OCI-LY7 (cell line): Measurements from ENCODE around the gene ZNF74. TPM values are rescaled to one million over a fixed set of nuclear protein-coding genes. Genes with fewer than 3 reads are reported as not detected.
"Not testable (repeated sequence)": the region's sequence is repeated elsewhere in the genome, so short reads cannot be mapped to it uniquely, and the experiment has no call there.

Source experiments
- BruUV-seq: library from RNA; stranded (reverse); fragments of 400-500 nt; replicated peaks from 2 replicates; lab custom pipeline; 2021; lab: Mats Ljungman, UMichigan
- CTCF ChIA-PET: fragments of 300-600 bp; sonication (Branson Sonifier 250); formaldehyde crosslinking; loops from one replicate; lab custom pipeline; 2022; ENCODE audit warnings: antibody characterized with exemption; ENCODE audit not compliant: unreplicated experiment; lab: Charles Lee
- POLR2A ChIA-PET: fragments of 300-600 bp; sonication (Branson Sonifier 250); formaldehyde crosslinking; loops from one replicate; lab custom pipeline; 2022; ENCODE audit warnings: antibody characterized with exemption; lab: Charles Lee
- DNase-seq: peaks from one replicate; pipeline ENCODE4 v3.0.0-alpha.2; 2015; ENCODE audit warnings: low spot score
- H2AFZ ChIP-seq: fragments of 200-600 bp; sonication (generic), shearing (Covaris generic); 2 replicates; pipeline ENCODE4 v1.6.1; 2014; ENCODE audit warnings: mild to moderate bottlenecking, antibody characterized with exemption, low read length, moderate library complexity
- H3K27ac ChIP-seq: fragments of 200-600 bp; sonication (generic); 2 replicates; pipeline ENCODE4 v1.5.1; 2014; ENCODE audit warnings: mixed run types, low read depth, mild to moderate bottlenecking, moderate library complexity, low read length, inconsistent platforms; ENCODE audit not compliant: poor library complexity, severe bottlenecking
- H3K36me3 ChIP-seq: fragments of 200-600 bp; sonication (generic); 2 replicates; pipeline ENCODE4 v1.6.1; 2014; ENCODE audit warnings: mild to moderate bottlenecking, antibody characterized with exemption, low read length, moderate library complexity, mixed read lengths; ENCODE audit not compliant: insufficient read depth
- H3K4me1 ChIP-seq: fragments of 200-600 bp; sonication (generic); 2 replicates; pipeline ENCODE4 v1.5.1; 2014; ENCODE audit warnings: mild to moderate bottlenecking, low read length; ENCODE audit not compliant: insufficient read depth, poor library complexity, severe bottlenecking
- H3K4me2 ChIP-seq: fragments of 200-600 bp; sonication (generic); 2 replicates; pipeline ENCODE4 v1.6.1; 2014; ENCODE audit warnings: mild to moderate bottlenecking, low read length
- H3K4me3 ChIP-seq: fragments of 200-600 bp; sonication (generic); 2 replicates; pipeline ENCODE4 v1.5.1; 2014; ENCODE audit warnings: mild to moderate bottlenecking, low read depth, low read length; ENCODE audit not compliant: poor library complexity, severe bottlenecking
- H3K79me2 ChIP-seq: fragments of 200-600 bp; sonication (generic); 2 replicates; pipeline ENCODE4 v1.6.1; 2016; ENCODE audit warnings: low read depth, mild to moderate bottlenecking, low read length, moderate library complexity, mixed read lengths; ENCODE audit not compliant: insufficient read depth
- H3K9me2 ChIP-seq: fragments of 200-600 bp; sonication (generic); 2 replicates; pipeline ENCODE4 v1.6.1; 2016; ENCODE audit warnings: mild to moderate bottlenecking, low read length, mixed read lengths; ENCODE audit not compliant: insufficient read depth
- H3K9me3 ChIP-seq: fragments of 200-600 bp; sonication (generic); 2 replicates; pipeline ENCODE4 v1.6.1; 2014; ENCODE audit warnings: mild to moderate bottlenecking, mixed run types, low read length, mixed read lengths
- H4K20me1 ChIP-seq: fragments of 200-600 bp; sonication (generic); 2 replicates; pipeline ENCODE4 v1.6.1; 2014; ENCODE audit warnings: mild to moderate bottlenecking, antibody characterized with exemption, low read length, moderate library complexity, mixed read lengths; ENCODE audit not compliant: insufficient read depth
- intact Hi-C: fragments of 100-400 bp; cut with micrococcal nuclease; formaldehyde crosslinking; loops from one replicate; pipeline ENCODE4 v1.10.0; 2022; ENCODE audit not compliant: unreplicated experiment
- total RNA-seq, 2 experiments: library from RNA; depleted of rRNA in 1 of 2; stranded (reverse); fragments of >200 nt in 1 of 2; shearing (Covaris generic) in 1 of 2; gene quantifications; 2 replicates each; pipeline ENCODE4 v1.2.3, GENCODE V29; 2014 to 2022

The ZNF74 gene
- total RNA-seq, 2 experiments from 2014 or later = not detected

GRCh38 chr22:20368875-20369274 is 25.1 kb upstream of the ZNF74 start:
- POLR2A ChIA-PET = not testable (repeated sequence)

GRCh38 chr22:20371687-20372086 is 22.3 kb upstream of the ZNF74 start:
- H4K20me1 ChIP-seq, H3K27ac ChIP-seq, H3K9me2 ChIP-seq, H3K4me1 ChIP-seq, H3K4me3 ChIP-seq, CTCF ChIA-PET, POLR2A ChIA-PET, H2AFZ ChIP-seq, H3K36me3 ChIP-seq, intact Hi-C loops, DNase-seq, BruUV-seq, H3K79me2 ChIP-seq, H3K9me3 ChIP-seq, H3K4me2 ChIP-seq: not testable (repeated sequence)

More at GRCh38 chr22:20368875-20369274, 25.1 kb upstream of the ZNF74 start:
- H3K36me3 ChIP-seq, CTCF ChIA-PET, H3K4me3 ChIP-seq, H2AFZ ChIP-seq, intact Hi-C loops, H4K20me1 ChIP-seq, BruUV-seq, H3K79me2 ChIP-seq, H3K9me2 ChIP-seq, H3K9me3 ChIP-seq, DNase-seq, H3K27ac ChIP-seq, H3K4me2 ChIP-seq, H3K4me1 ChIP-seq: not testable (repeated sequence)

- POLR2A ChIA-PET, BruUV-seq: not testable (repeated sequence)
Measured at GRCh38 chr22:20372406-20372854, 21.5 kb upstream of the ZNF74 start.

GRCh38 chr22:20373195-20373706 is 20.7 kb upstream of the ZNF74 start:
- POLR2A ChIA-PET = not testable (repeated sequence)

More at GRCh38 chr22:20372406-20372854, 21.5 kb upstream of the ZNF74 start:
- DNase-seq, intact Hi-C loops, CTCF ChIA-PET, H3K4me2 ChIP-seq, H3K4me3 ChIP-seq, H3K36me3 ChIP-seq, H3K9me3 ChIP-seq, H3K27ac ChIP-seq, H3K79me2 ChIP-seq, H4K20me1 ChIP-seq, H3K4me1 ChIP-seq, H2AFZ ChIP-seq, H3K9me2 ChIP-seq: not testable (repeated sequence)

GRCh38 chr22:20374130-20374529 is 19.8 kb upstream of the ZNF74 start:
- H2AFZ ChIP-seq, H3K36me3 ChIP-seq, BruUV-seq, CTCF ChIA-PET, H3K4me2 ChIP-seq, intact Hi-C loops, H3K4me3 ChIP-seq, DNase-seq, H4K20me1 ChIP-seq, H3K4me1 ChIP-seq, H3K79me2 ChIP-seq, H3K9me3 ChIP-seq, H3K27ac ChIP-seq, POLR2A ChIA-PET, H3K9me2 ChIP-seq: not testable (repeated sequence)

More at GRCh38 chr22:20373195-20373706, 20.7 kb upstream of the ZNF74 start:
- H3K9me2 ChIP-seq, H3K79me2 ChIP-seq, H2AFZ ChIP-seq, H3K4me2 ChIP-seq, H3K4me1 ChIP-seq, BruUV-seq, CTCF ChIA-PET, DNase-seq, H3K27ac ChIP-seq, intact Hi-C loops, H3K4me3 ChIP-seq, H3K9me3 ChIP-seq, H4K20me1 ChIP-seq, H3K36me3 ChIP-seq: not testable (repeated sequence)

GRCh38 chr22:20376281-20376680 is 17.7 kb upstream of the ZNF74 start:
- H2AFZ ChIP-seq, intact Hi-C loops, H3K79me2 ChIP-seq, CTCF ChIA-PET, H4K20me1 ChIP-seq, POLR2A ChIA-PET, DNase-seq, BruUV-seq, H3K36me3 ChIP-seq, H3K4me2 ChIP-seq, H3K9me3 ChIP-seq, H3K27ac ChIP-seq, H3K4me3 ChIP-seq, H3K9me2 ChIP-seq, H3K4me1 ChIP-seq: not testable (repeated sequence)
